Daoy (cell line): Measurements from ENCODE around the gene RAB30. TPM values are rescaled to one million over a fixed set of nuclear protein-coding genes. Genes with fewer than 3 reads are reported as not detected.
A peak's percentile ranks its signal among the peaks of the same experiment; 100 is the strongest.

Source experiments
- DNase-seq: peaks from one replicate; pipeline ENCODE4 v3.0.0-alpha.2; 2015; ENCODE audit warnings: low read depth
- total RNA-seq: library from RNA; depleted of rRNA; stranded (reverse); fragments of >200 nt; shearing (Covaris generic); gene quantifications from 2 replicates; pipeline ENCODE4 v1.2.3, GENCODE V29; 2014

The RAB30 gene
- total RNA-seq, 1 experiment from 2014 or later: 11.9 TPM

GRCh38 chr11:83070731-83071566 is 748 bp downstream of the RAB30 start:
- no peak for DNase-seq

- peak; percentile 36 for DNase-seq
These were observed 1.5 kb downstream of the RAB30 start for GRCh38 chr11:83070044-83070701.

GRCh38 chr11:83069441-83070043 is 2.2 kb downstream of the RAB30 start:
- DNase-seq: no peak

- no peak for DNase-seq
These were observed 3.1 kb downstream of the RAB30 start for GRCh38 chr11:83068568-83068967.

- no peak for DNase-seq
These were observed 7.7 kb downstream of the RAB30 start for GRCh38 chr11:83064011-83064410.

- no peak for DNase-seq
These were observed 8.5 kb downstream of the RAB30 start for GRCh38 chr11:83063073-83063754.

GRCh38 chr11:83061883-83062282 is 9.8 kb downstream of the RAB30 start:
- DNase-seq: no peak

GRCh38 chr11:83060965-83061364 is 10.7 kb downstream of the RAB30 start:
- DNase-seq: no peak

- no peak for DNase-seq
These were observed 14.0 kb downstream of the RAB30 start for GRCh38 chr11:83057721-83058120.

- no peak for DNase-seq
These were observed 15.1 kb downstream of the RAB30 start for GRCh38 chr11:83056611-83057010.

GRCh38 chr11:83056204-83056603 is 15.5 kb downstream of the RAB30 start:
- no peak for DNase-seq

GRCh38 chr11:83054904-83055380 is 16.8 kb downstream of the RAB30 start:
- DNase-seq: no peak

GRCh38 chr11:83054001-83054400 is 17.7 kb downstream of the RAB30 start:
- no peak for DNase-seq

GRCh38 chr11:83051760-83052671 is 19.7 kb downstream of the RAB30 start:
- DNase-seq: peak; percentile 70

- no peak for DNase-seq
These were observed 24.0 kb downstream of the RAB30 start for GRCh38 chr11:83047515-83048225.

- no peak for DNase-seq
These were observed 25.0 kb downstream of the RAB30 start for GRCh38 chr11:83046621-83047172.

- peak; percentile 86 for DNase-seq
These were observed 26.6 kb downstream of the RAB30 start for GRCh38 chr11:83044958-83045712.

- DNase-seq: no peak
These were observed 28.6 kb downstream of the RAB30 start for GRCh38 chr11:83042964-83043711.

- no peak for DNase-seq
These were observed 30.6 kb downstream of the RAB30 start for GRCh38 chr11:83041126-83041525.
